Measurements from ENCODE around the gene MRPL20. TPM values are rescaled to one million over a fixed set of nuclear protein-coding genes. Genes with fewer than 3 reads are reported as not detected.
"Not testable (repeated sequence)": the region's sequence is repeated elsewhere in the genome, so short reads cannot be mapped to it uniquely, and the experiment has no call there.

Gene MRPL20
- polyA plus RNA-seq, 1 donor from 2014 or later: 204 TPM

DNA sequence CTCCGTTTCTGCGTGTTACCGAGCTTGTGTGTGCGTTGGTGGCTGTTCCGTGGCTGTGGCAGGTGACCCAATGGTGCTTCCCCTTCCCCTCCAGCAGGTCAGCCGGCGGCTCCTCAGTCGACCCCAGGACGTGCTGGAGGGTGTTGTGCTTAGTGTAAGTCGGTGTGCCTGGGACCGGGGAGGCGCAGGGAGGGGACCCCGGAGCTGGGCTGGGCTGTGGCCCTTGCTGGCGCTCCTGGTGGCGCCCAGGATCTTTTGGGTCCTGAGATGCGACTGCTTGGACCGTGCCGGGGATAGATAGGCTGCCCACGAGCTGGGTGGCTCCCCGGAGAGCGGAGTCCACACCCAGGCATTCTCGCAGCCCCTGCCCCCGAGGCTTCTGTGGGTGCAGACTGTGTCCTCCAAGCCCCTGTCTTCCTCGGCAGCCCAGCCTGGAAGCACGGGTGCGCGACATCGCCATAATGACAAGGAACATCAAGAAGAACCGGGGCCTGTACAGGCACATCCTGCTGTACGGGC, 48.3 kb upstream of the MRPL20 start:
- H3K9ac ChIP-seq (ENCODE audit: low read length): no peak overlapping the region
- no peaks in the 10 kb centered on the region for H4K20me1 ChIP-seq (ENCODE audit: insufficient read depth)
- no peak overlapping the region for H3K27ac ChIP-seq (ENCODE audit: low read length)
- no peaks in the 10 kb centered on the region for H3K27me3 ChIP-seq (ENCODE audit: insufficient read depth, low read depth, low read length)
- no peak for TF ChIP-seq TAF1 (IDR thresholded peaks at IDR 0.05; ENCODE audit: low read depth)
- TF ChIP-seq EZH2 (IDR thresholded peaks at IDR 0.05; ENCODE audit: borderline replicate concordance, insufficient read depth, low read length, poor library complexity, severe bottlenecking): no peak
- TF ChIP-seq MXI1 (conservative IDR thresholded peaks at IDR 0.05; ENCODE audit: poor library complexity, severe bottlenecking): no peak
- no peak for TF ChIP-seq POLR2AphosphoS5 (IDR thresholded peaks at IDR 0.05)
- TF ChIP-seq, protein P1, sequence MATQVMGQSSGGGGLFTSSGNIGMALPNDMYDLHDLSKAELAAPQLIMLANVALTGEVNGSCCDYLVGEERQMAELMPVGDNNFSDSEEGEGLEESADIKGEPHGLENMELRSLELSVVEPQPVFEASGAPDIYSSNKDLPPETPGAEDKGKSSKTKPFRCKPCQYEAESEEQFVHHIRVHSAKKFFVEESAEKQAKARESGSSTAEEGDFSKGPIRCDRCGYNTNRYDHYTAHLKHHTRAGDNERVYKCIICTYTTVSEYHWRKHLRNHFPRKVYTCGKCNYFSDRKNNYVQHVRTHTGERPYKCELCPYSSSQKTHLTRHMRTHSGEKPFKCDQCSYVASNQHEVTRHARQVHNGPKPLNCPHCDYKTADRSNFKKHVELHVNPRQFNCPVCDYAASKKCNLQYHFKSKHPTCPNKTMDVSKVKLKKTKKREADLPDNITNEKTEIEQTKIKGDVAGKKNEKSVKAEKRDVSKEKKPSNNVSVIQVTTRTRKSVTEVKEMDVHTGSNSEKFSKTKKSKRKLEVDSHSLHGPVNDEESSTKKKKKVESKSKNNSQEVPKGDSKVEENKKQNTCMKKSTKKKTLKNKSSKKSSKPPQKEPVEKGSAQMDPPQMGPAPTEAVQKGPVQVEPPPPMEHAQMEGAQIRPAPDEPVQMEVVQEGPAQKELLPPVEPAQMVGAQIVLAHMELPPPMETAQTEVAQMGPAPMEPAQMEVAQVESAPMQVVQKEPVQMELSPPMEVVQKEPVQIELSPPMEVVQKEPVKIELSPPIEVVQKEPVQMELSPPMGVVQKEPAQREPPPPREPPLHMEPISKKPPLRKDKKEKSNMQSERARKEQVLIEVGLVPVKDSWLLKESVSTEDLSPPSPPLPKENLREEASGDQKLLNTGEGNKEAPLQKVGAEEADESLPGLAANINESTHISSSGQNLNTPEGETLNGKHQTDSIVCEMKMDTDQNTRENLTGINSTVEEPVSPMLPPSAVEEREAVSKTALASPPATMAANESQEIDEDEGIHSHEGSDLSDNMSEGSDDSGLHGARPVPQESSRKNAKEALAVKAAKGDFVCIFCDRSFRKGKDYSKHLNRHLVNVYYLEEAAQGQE (IDR thresholded peaks at IDR 0.05; ENCODE audit: borderline replicate concordance): no peak
- TF ChIP-seq, protein P2, sequence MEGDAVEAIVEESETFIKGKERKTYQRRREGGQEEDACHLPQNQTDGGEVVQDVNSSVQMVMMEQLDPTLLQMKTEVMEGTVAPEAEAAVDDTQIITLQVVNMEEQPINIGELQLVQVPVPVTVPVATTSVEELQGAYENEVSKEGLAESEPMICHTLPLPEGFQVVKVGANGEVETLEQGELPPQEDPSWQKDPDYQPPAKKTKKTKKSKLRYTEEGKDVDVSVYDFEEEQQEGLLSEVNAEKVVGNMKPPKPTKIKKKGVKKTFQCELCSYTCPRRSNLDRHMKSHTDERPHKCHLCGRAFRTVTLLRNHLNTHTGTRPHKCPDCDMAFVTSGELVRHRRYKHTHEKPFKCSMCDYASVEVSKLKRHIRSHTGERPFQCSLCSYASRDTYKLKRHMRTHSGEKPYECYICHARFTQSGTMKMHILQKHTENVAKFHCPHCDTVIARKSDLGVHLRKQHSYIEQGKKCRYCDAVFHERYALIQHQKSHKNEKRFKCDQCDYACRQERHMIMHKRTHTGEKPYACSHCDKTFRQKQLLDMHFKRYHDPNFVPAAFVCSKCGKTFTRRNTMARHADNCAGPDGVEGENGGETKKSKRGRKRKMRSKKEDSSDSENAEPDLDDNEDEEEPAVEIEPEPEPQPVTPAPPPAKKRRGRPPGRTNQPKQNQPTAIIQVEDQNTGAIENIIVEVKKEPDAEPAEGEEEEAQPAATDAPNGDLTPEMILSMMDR (IDR thresholded peaks at IDR 0.05; ENCODE audit: poor library complexity, severe bottlenecking): no peak
- no peak for TF ChIP-seq EP300 (conservative IDR thresholded peaks at IDR 0.05; ENCODE audit: poor library complexity, severe bottlenecking)
- TF ChIP-seq RAD21 (conservative IDR thresholded peaks at IDR 0.05): no peak
- no peak for TF ChIP-seq SMC3 (conservative IDR thresholded peaks at IDR 0.05; ENCODE audit: poor library complexity)
- H2AFZ ChIP-seq (ENCODE audit: low read depth, low read length): no peak overlapping the region
- no peaks in the 10 kb centered on the region for H3K36me3 ChIP-seq (ENCODE audit: insufficient read depth, low read length)
- no peaks in the 10 kb centered on the region for H3K9me3 ChIP-seq (ENCODE audit: low read length)
- no peaks in the 10 kb centered on the region for H3K79me2 ChIP-seq (replicated peaks; ENCODE audit: insufficient read depth, low read length)
- no peaks in the 10 kb centered on the region for H3F3A ChIP-seq (ENCODE audit: insufficient read depth, low read length, poor library complexity, severe bottlenecking)
- no peaks in the 10 kb centered on the region for H3K9me2 ChIP-seq (ENCODE audit: insufficient read depth, low read length)
- no peak overlapping the region for H3K4me2 ChIP-seq (ENCODE audit: low read length)
- no peak overlapping the region for H3K4me3 ChIP-seq (ENCODE audit: low read length)

DNA sequence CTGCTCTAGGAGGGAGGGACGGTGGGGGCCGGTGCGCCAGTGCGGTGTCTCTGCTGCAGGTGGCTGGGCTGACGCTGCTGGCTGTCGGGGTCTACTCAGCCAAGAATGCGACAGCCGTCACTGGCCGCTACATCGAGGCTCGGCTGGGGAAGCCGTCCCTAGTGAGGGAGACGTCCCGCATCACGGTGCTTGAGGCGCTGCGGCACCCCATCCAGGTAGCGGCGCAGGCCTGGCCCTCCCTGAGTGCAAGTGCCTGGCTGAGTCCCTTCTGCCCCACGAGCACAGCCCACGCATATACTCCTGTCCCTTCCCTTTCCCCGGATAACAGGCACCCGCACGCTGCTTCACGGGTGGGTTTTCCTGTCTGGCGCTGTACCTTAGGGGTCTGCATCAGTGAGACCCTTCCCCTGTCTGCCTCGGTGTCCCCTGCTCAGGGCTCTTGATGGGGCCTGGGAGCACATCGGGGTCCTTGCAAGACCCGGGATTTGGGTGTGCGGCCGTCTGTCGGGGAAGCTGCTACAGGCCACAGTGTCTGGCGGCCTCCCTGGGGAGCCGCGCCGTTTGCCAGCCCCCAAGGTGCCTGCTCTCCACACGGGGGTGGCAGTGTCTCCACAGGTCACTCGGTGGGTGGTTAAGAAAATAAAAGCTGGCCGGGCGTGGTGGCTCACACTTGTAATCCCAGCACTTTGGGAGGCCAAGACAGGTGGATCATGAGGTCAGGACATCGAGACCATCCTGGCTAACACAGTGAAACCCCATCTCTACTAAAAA, 47.4 kb upstream of the MRPL20 start:
- H3K9me3 ChIP-seq (ENCODE audit: low read length); H4K20me1 ChIP-seq (ENCODE audit: insufficient read depth); H3K9me2 ChIP-seq (ENCODE audit: insufficient read depth, low read length); H3K27me3 ChIP-seq (ENCODE audit: insufficient read depth, low read depth, low read length); H3K9ac ChIP-seq (ENCODE audit: low read length); H2AFZ ChIP-seq (ENCODE audit: low read depth, low read length); H3F3A ChIP-seq (ENCODE audit: insufficient read depth, low read length, poor library complexity, severe bottlenecking); H3K79me2 ChIP-seq (replicated peaks; ENCODE audit: insufficient read depth, low read length); H3K4me3 ChIP-seq (ENCODE audit: low read length); H3K36me3 ChIP-seq (ENCODE audit: insufficient read depth, low read length); H3K4me2 ChIP-seq (ENCODE audit: low read length); H3K27ac ChIP-seq (ENCODE audit: low read length): not testable (repeated sequence)

Data from neural cell (in vitro differentiated cells).